ENCODE results near the gene RASAL3. TPM values are rescaled to one million over a fixed set of nuclear protein-coding genes. Genes with fewer than 3 reads are reported as not detected.

The RASAL3 gene
- total RNA-seq, 1 donor = not detected

GRCh38 chr19:15471639-15472101 is 7.3 kb upstream of the RASAL3 start:
- TF ChIP-seq CTCF (IDR thresholded peaks at IDR 0.05; ENCODE audit: insufficient read depth, low read depth, low read length) = no peak
- H3K4me3 ChIP-seq (ENCODE audit: low read depth, low read length) = no peak overlapping the region
- no peak for DNase-seq (ENCODE audit: low read depth)

GRCh38 chr19:15469513-15470297 is 5.4 kb upstream of the RASAL3 start:
- DNase-seq (ENCODE audit: low read depth) = no peak
- TF ChIP-seq CTCF (IDR thresholded peaks at IDR 0.05; ENCODE audit: insufficient read depth, low read depth, low read length) = no peak
- H3K4me3 ChIP-seq (ENCODE audit: low read depth, low read length) = peak overlapping the region; percentile 40

GRCh38 chr19:15468675-15469512 is 4.5 kb upstream of the RASAL3 start:
- no peak for TF ChIP-seq CTCF (IDR thresholded peaks at IDR 0.05; ENCODE audit: insufficient read depth, low read depth, low read length)
- DNase-seq (ENCODE audit: low read depth) = no peak
- H3K4me3 ChIP-seq (ENCODE audit: low read depth, low read length) = no peak overlapping the region

- TF ChIP-seq CTCF (IDR thresholded peaks at IDR 0.05; ENCODE audit: insufficient read depth, low read depth, low read length) = no peak
Observed at GRCh38 chr19:15467734-15468214, 3.4 kb upstream of the RASAL3 start.

GRCh38 chr19:15466851-15467733 is 2.7 kb upstream of the RASAL3 start:
- no peak for TF ChIP-seq CTCF (IDR thresholded peaks at IDR 0.05; ENCODE audit: insufficient read depth, low read depth, low read length)
- no peak overlapping the region for H3K4me3 ChIP-seq (ENCODE audit: low read depth, low read length)
- peak; percentile 66 for DNase-seq (ENCODE audit: low read depth)

More at GRCh38 chr19:15467734-15468214, 3.4 kb upstream of the RASAL3 start:
- no peak for DNase-seq (ENCODE audit: low read depth)
- H3K4me3 ChIP-seq (ENCODE audit: low read depth, low read length) = no peak overlapping the region

GRCh38 chr19:15463861-15464371 is 428 bp downstream of the RASAL3 start:
- H3K4me3 ChIP-seq (ENCODE audit: low read depth, low read length) = no peak overlapping the region
- no peak for DNase-seq (ENCODE audit: low read depth)
- TF ChIP-seq CTCF (IDR thresholded peaks at IDR 0.05; ENCODE audit: insufficient read depth, low read depth, low read length) = no peak

Data from fibroblast of villous mesenchyme (primary cell).